Liver (tissue), 3 donors: ENCODE measurements around the gene ASPG.

Source experiments
- CTCF ChIP-seq: fragments of 150-350 bp; IDR thresholded peaks from 2 replicates; pipeline ENCODE4 v1.5.1; 2017; ENCODE audit warnings: improper control_type of control experiment, low read depth, low read length; ENCODE audit not compliant: missing input control
- NR2F2 ChIP-seq: IDR thresholded peaks from 2 replicates; pipeline ENCODE4 v1.6.1; 2016; ENCODE audit warnings: antibody characterized with exemption
- TAF1 ChIP-seq: conservative IDR thresholded peaks from 2 replicates; pipeline ENCODE4 v1.6.1; 2016; ENCODE audit warnings: antibody characterized with exemption, mild to moderate bottlenecking
- TF ChIP-seq, protein P1 (sequence below): IDR thresholded peaks from 2 replicates; pipeline ENCODE4 v1.6.1; 2016; ENCODE audit warnings: antibody characterized with exemption
- TF ChIP-seq, protein P2 (sequence below): IDR thresholded peaks from 2 replicates; pipeline ENCODE4 v1.6.1; 2016; ENCODE audit warnings: antibody characterized with exemption
- donor health status: healthy.
- donor health status: healthy.

DNA sequence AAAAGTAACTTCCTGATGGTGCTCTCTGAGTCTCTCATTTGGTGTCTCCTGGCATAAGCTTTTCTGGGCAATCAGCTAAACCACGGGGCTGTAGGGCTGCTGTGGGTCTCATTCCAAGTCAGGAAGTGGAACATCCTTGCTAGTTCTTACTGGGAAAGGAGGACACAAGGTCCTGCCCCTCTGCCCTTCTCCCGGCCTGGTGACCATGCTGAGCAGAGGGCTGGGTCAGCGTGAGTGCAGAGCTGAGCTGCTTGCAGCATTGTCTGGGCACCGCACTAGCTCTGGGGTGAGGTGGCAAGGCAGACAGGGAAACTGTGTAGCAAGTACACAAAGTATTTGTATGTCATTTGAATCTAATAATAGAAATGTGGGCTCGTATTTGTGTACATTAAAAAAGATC lies 45.0 kb upstream of the ASPG start:
- TF ChIP-seq CTCF = no peak
- TF ChIP-seq, protein P1, sequence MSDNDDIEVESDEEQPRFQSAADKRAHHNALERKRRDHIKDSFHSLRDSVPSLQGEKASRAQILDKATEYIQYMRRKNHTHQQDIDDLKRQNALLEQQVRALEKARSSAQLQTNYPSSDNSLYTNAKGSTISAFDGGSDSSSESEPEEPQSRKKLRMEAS = no peak
- TF ChIP-seq TAF1 = no peak
- TF ChIP-seq, protein P2, sequence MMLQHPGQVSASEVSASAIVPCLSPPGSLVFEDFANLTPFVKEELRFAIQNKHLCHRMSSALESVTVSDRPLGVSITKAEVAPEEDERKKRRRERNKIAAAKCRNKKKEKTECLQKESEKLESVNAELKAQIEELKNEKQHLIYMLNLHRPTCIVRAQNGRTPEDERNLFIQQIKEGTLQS = no peak
- TF ChIP-seq NR2F2 = no peak
